ENCODE data around the gene ACTL7B.

ACTL7B gene

GRCh38 chr9:108882052-108882888 lies 26.5 kb upstream of the ACTL7B start:
- peaks cover 37 to 72% of the 10 kb centered on the region in 2 donors for H3K36me3 Mint-ChIP-seq
- no peak for ATAC-seq (replicated peaks)
- H3K4me3 Mint-ChIP-seq: no peak overlapping the region
- no peaks in the 10 kb centered on the region for H3K27me3 Mint-ChIP-seq
- peaks cover 8 to 17% of the 10 kb centered on the region in 2 donors for H3K4me1 Mint-ChIP-seq
- no peak for DNase-seq
- H3K9me3 Mint-ChIP-seq: no peaks in the 10 kb centered on the region
- H3K27ac Mint-ChIP-seq: no peak overlapping the region

GRCh38 chr9:108880738-108881316 lies 25.0 kb upstream of the ACTL7B start:
- Mint-ChIP-seq H3K27ac (no peak overlapping the region), H3K4me1 (peaks cover 2 to 9% of the 10 kb centered on the region in 2 donors), H3K4me3 (no peak overlapping the region), H3K27me3 (no peaks in the 10 kb centered on the region), H3K9me3 (no peaks in the 10 kb centered on the region), H3K36me3 (peaks cover 41 to 73% of the 10 kb centered on the region in 2 donors)
- DNase-seq (no peak), ATAC-seq (replicated peaks) (no peak)

GRCh38 chr9:108877524-108877923 lies 21.7 kb upstream of the ACTL7B start:
- ATAC-seq (replicated peaks) (no peak), DNase-seq (no peak)
- peaks cover 36 to 78% of the 10 kb centered on the region in 2 donors for H3K36me3 Mint-ChIP-seq
- H3K9me3 Mint-ChIP-seq: no peaks in the 10 kb centered on the region
- no peak overlapping the region for H3K4me3 Mint-ChIP-seq
- H3K27me3 Mint-ChIP-seq: no peaks in the 10 kb centered on the region
- H3K27ac Mint-ChIP-seq: no peak overlapping the region
- no peaks in the 10 kb centered on the region for H3K4me1 Mint-ChIP-seq

DNA sequence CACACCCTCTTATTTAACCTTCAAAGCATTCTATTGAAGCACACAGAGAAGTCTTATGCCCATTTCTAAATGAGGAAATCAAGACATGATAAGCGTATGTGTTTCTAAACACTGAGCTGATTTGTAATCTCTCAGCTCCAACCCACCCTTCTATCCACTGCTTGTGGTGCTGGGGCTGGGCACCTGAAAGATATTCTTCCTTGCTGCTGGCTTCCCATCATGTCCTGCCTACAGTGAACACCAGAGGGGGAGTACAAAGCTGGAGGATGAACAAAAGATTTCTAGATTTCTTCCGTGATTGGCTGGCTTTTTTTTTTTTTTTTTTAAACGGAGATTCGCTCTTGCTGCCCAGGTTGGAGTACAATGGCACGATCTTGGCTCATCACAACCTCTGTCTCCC lies 20.6 kb upstream of the ACTL7B start:
- H3K4me1 Mint-ChIP-seq: no peaks in the 10 kb centered on the region
- peaks cover 42 to 83% of the 10 kb centered on the region in 2 donors for H3K36me3 Mint-ChIP-seq
- H3K27ac Mint-ChIP-seq: no peak overlapping the region
- no peak overlapping the region for H3K4me3 Mint-ChIP-seq
- DNase-seq (no peak), ATAC-seq (replicated peaks) (no peak)
- H3K9me3 Mint-ChIP-seq: no peaks in the 10 kb centered on the region
- H3K27me3 Mint-ChIP-seq: no peaks in the 10 kb centered on the region

GRCh38 chr9:108874058-108874788 lies 18.4 kb upstream of the ACTL7B start:
- DNase-seq (no peak), ATAC-seq (replicated peaks) (no peak)
- Mint-ChIP-seq H3K27ac (no peak overlapping the region), H3K4me3 (no peak overlapping the region), H3K4me1 (no peaks in the 10 kb centered on the region), H3K9me3 (no peaks in the 10 kb centered on the region), H3K27me3 (no peaks in the 10 kb centered on the region), H3K36me3 (peaks cover 48 to 81% of the 10 kb centered on the region in 2 donors)

DNA sequence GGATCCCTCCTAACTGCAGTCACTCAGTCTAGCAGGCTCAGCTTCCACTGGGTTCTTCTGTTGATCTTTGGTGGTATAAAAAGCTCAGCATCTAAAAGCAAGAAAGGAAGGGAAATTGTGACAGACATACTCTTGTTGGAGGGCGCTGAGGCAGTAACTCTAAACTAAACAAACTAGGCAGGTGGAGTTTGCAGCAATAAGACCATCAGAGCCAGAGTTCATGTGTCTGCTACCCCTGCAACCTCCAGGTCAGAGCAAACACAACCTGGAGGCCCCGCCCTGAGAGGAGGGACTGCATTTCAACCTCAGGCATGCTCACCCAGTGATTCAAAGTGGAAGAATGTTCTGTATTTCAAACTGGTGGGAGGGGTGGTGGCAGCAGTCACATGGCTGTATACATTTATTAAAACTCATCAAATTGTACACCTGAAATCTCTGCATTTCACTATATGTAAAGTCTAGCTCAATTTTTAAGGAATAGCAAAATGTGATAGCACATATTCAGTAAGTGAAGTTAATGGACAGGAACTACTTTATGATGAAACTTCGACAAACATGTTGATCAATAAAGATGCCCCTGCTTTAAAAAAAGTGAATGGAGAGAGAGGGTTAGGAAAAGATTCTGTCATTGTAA lies 13.4 kb upstream of the ACTL7B start:
- Mint-ChIP-seq H3K27ac (no peak overlapping the region), H3K4me3 (no peak overlapping the region), H3K36me3 (peaks cover 37 to 58% of the 10 kb centered on the region in 2 donors), H3K27me3 (no peaks in the 10 kb centered on the region), H3K9me3 (peaks cover 0 to 2% of the 10 kb centered on the region in 2 donors), H3K4me1 (no peaks in the 10 kb centered on the region)
- DNase-seq: no peak
- ATAC-seq (replicated peaks): no peak

GRCh38 chr9:108867829-108868228 lies 12.0 kb upstream of the ACTL7B start:
- Mint-ChIP-seq H3K4me3 (no peak overlapping the region), H3K4me1 (no peaks in the 10 kb centered on the region), H3K36me3 (peaks cover 34 to 49% of the 10 kb centered on the region in 2 donors), H3K27me3 (no peaks in the 10 kb centered on the region), H3K9me3 (peaks cover 0 to 2% of the 10 kb centered on the region in 2 donors), H3K27ac (no peak overlapping the region)
- DNase-seq: no peak
- ATAC-seq (replicated peaks): no peak

- Mint-ChIP-seq H3K27ac (no peak overlapping the region), H3K27me3 (no peaks in the 10 kb centered on the region), H3K36me3 (peaks cover 31 to 49% of the 10 kb centered on the region in 2 donors), H3K9me3 (peaks cover 0 to 2% of the 10 kb centered on the region in 2 donors), H3K4me3 (no peak overlapping the region), H3K4me1 (no peaks in the 10 kb centered on the region)
- DNase-seq (no peak), ATAC-seq (replicated peaks) (no peak)
Measured at GRCh38 chr9:108867116-108867515, 11.3 kb upstream of the ACTL7B start.

- ATAC-seq (replicated peaks) (no peak), DNase-seq (no peak)
- Mint-ChIP-seq H3K4me1 (no peaks in the 10 kb centered on the region), H3K9me3 (peaks cover 0 to 2% of the 10 kb centered on the region in 2 donors), H3K27ac (no peak overlapping the region), H3K36me3 (peaks cover 22 to 38% of the 10 kb centered on the region in 2 donors), H3K4me3 (no peak overlapping the region), H3K27me3 (no peaks in the 10 kb centered on the region)
Measured at GRCh38 chr9:108866001-108866420, 10.2 kb upstream of the ACTL7B start.

- no peak overlapping the region for H3K27ac Mint-ChIP-seq
- no peak overlapping the region for H3K4me3 Mint-ChIP-seq
- H3K36me3 Mint-ChIP-seq: peaks cover 15 to 29% of the 10 kb centered on the region in 2 donors
- no peak for DNase-seq
- no peaks in the 10 kb centered on the region for H3K27me3 Mint-ChIP-seq
- no peak for ATAC-seq (replicated peaks)
- peaks cover 0 to 2% of the 10 kb centered on the region in 2 donors for H3K9me3 Mint-ChIP-seq
- no peaks in the 10 kb centered on the region for H3K4me1 Mint-ChIP-seq
Measured at GRCh38 chr9:108865037-108865436, 9.3 kb upstream of the ACTL7B start.

DNA sequence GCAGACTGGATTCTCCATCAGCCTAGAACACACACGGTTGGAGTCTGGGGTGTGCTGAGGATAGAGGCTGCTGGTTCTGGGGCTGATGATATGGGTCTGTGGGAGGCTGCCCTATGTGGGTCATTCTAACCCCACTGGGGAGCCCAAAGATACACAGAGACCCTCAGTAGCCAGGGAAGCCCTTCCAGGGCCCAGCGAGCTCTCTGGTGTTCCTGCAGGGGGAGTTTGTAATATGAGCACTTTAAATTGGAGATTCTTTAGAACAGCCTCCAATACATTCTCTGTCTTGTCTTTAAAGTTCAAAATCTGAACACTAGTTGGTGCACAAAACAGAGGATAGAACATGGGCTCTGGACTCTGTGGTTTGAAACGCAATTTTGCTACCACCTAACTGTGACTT lies 8.7 kb upstream of the ACTL7B start:
- ATAC-seq (replicated peaks) (no peak), DNase-seq (no peak)
- peaks cover 0 to 2% of the 10 kb centered on the region in 2 donors for H3K9me3 Mint-ChIP-seq
- H3K27ac Mint-ChIP-seq: no peak overlapping the region
- H3K4me3 Mint-ChIP-seq: no peak overlapping the region
- peaks cover 0 to 6% of the 10 kb centered on the region in 2 donors for H3K4me1 Mint-ChIP-seq
- no peaks in the 10 kb centered on the region for H3K27me3 Mint-ChIP-seq
- peaks cover 15 to 28% of the 10 kb centered on the region in 2 donors for H3K36me3 Mint-ChIP-seq

- Mint-ChIP-seq H3K27me3 (no peaks in the 10 kb centered on the region), H3K9me3 (peaks cover 0 to 2% of the 10 kb centered on the region in 2 donors), H3K4me3 (no peak overlapping the region), H3K27ac (no peak overlapping the region), H3K4me1 (peaks cover 0 to 8% of the 10 kb centered on the region in 2 donors), H3K36me3 (peaks cover 15 to 22% of the 10 kb centered on the region in 2 donors)
- ATAC-seq (replicated peaks): no peak
- no peak for DNase-seq
Measured at GRCh38 chr9:108863891-108864290, 8.1 kb upstream of the ACTL7B start.

- H3K27ac Mint-ChIP-seq: no peak within 1 kb of the TSS
- ATAC-seq (replicated peaks) (no peak), DNase-seq (no peak)
- H3K36me3 Mint-ChIP-seq: peaks cover 4 to 5% of the 10 kb centered on the region in 2 donors
- no peaks in the 10 kb centered on the region for H3K9me3 Mint-ChIP-seq
- H3K4me3 Mint-ChIP-seq: no peak within 1 kb of the TSS
- H3K27me3 Mint-ChIP-seq: no peaks in the 10 kb centered on the region
- peaks cover 0 to 8% of the 10 kb centered on the region in 2 donors for H3K4me1 Mint-ChIP-seq
Measured at GRCh38 chr9:108861997-108862396, 6.2 kb upstream of the ACTL7B start, which contains the start of gene ACTL7A. TSS of gene ACTL7A (plus strand) at chr9:108862266. CDS start at chr9:108862323, 57 bp downstream.

DNA sequence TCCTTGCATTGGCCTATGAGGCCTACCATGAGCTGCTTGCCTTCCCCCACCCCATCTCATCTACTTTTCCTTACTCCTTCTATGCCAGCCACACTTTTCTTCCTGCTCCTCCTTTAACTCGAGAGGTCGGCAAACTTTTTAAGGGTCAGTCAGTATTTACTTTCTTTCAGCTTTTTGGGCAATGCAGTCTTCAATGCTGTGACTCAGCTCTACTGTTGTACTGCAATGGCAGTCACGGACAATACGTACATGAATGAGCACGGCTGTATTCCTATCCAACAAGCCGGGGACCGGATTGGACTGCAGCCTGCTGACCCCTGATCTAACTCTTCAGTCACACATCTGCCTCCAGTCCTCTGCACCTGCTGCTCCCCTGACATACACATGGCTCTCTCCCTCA lies 5.7 kb upstream of the ACTL7B start:
- DNase-seq (no peak), ATAC-seq (replicated peaks) (no peak)
- no peak overlapping the region for H3K4me3 Mint-ChIP-seq
- H3K4me1 Mint-ChIP-seq: peaks cover 0 to 8% of the 10 kb centered on the region in 2 donors
- no peaks in the 10 kb centered on the region for H3K9me3 Mint-ChIP-seq
- H3K27me3 Mint-ChIP-seq: no peaks in the 10 kb centered on the region
- peaks cover 0 to 5% of the 10 kb centered on the region in 2 donors for H3K36me3 Mint-ChIP-seq
- no peak overlapping the region for H3K27ac Mint-ChIP-seq

All from stimulated activated naive B cell treated with anti-CD40 and anti-IgM and Interleukin-4, amounts not matched to agents 10 μg/mL and 1 μg/mL and 100 μg/mL, for 72 hours (primary cell).